ENCODE data around the gene CACNA1C. TPM values are rescaled to one million over a fixed set of nuclear protein-coding genes. Genes with fewer than 3 reads are reported as not detected.

CACNA1C gene
- total RNA-seq, 5 donors from 2014 or later (not counting 1 experiment from before 2014, with no cell fraction given), result 0.10 to 0.26 (median 0.16) TPM

- H3K9me3 ChIP-seq, result no peaks in the 10 kb centered on the region
- H3K4me3 Mint-ChIP-seq, result no peak overlapping the region
- H3K4me3 ChIP-seq (ENCODE audit: control insufficient read depth in 1 of 2, extremely low read depth in 1 of 2, low read length in 1 of 2), result no peak overlapping the region
- no peak for DNase-seq
- H3K4me1 Mint-ChIP-seq, result no peaks in the 10 kb centered on the region
- no peak overlapping the region for H3K27ac ChIP-seq (ENCODE audit: low read length)
- peaks cover 0 to 32% of the 10 kb centered on the region in 2 experiments for H3K27me3 ChIP-seq (replicated peaks in 1 of 2; ENCODE audit: control insufficient read depth in 2 of 2, extremely low read depth in 1 of 2, insufficient read depth in 2 of 2, low read length in 1 of 2)
- no CpG with 5 or more reads among the region's 5 CpGs for WGBS (ENCODE audit: insufficient coverage)
- H3K27me3 Mint-ChIP-seq, result peaks cover 14 to 43% of the 10 kb centered on the region in 2 donors
- ChIA-PET POLR2A (no interaction called here), CTCF (no interaction called here)
- H3K36me3 Mint-ChIP-seq, result no peaks in the 10 kb centered on the region
- ATAC-seq (replicated peaks in 1 of 4), result peak in 1 of 4 experiments; percentile 16
- no peaks in the 10 kb centered on the region for H3K4me1 ChIP-seq (ENCODE audit: control insufficient read depth in 1 of 2, extremely low read depth in 1 of 2, insufficient read depth in 2 of 2, low read length in 2 of 2)
- no peaks in the 10 kb centered on the region for H3K36me3 ChIP-seq (ENCODE audit: control insufficient read depth in 2 of 2, extremely low read depth in 1 of 2, insufficient read depth in 1 of 2, low read length in 1 of 2)
- no peaks in the 10 kb centered on the region for H3K9me3 Mint-ChIP-seq
- no peak overlapping the region for H3K27ac Mint-ChIP-seq
Observed at GRCh38 chr12:2152134-2152533, 99.3 kb downstream of the CACNA1C start.

GRCh38 chr12:2154050-2154449 is 101.3 kb downstream of the CACNA1C start:
- Histone ChIP-seq H3K4me1 (ENCODE audit: control insufficient read depth in 1 of 2, extremely low read depth in 1 of 2, insufficient read depth in 2 of 2, low read length in 2 of 2) (no peaks in the 10 kb centered on the region), H3K27me3 (replicated peaks in 1 of 2; ENCODE audit: control insufficient read depth in 2 of 2, extremely low read depth in 1 of 2, insufficient read depth in 2 of 2, low read length in 1 of 2) (peaks cover 0 to 26% of the 10 kb centered on the region in 2 experiments), H3K4me3 (ENCODE audit: control insufficient read depth in 1 of 2, extremely low read depth in 1 of 2, low read length in 1 of 2) (no peak overlapping the region), H3K36me3 (ENCODE audit: control insufficient read depth in 2 of 2, extremely low read depth in 1 of 2, insufficient read depth in 1 of 2, low read length in 1 of 2) (no peaks in the 10 kb centered on the region), H3K9me3 (no peaks in the 10 kb centered on the region), H3K27ac (ENCODE audit: low read length) (no peak overlapping the region)
- ChIA-PET CTCF (interaction anchor here in 1 of 2 donors (0.7 kb wide), 1 partner anchor 11 kb away, joined by 3 read pairs; no protein-coding TSS in a partner anchor), POLR2A (no interaction called here)
- Mint-ChIP-seq H3K27me3 (peaks cover 11 to 35% of the 10 kb centered on the region in 2 donors), H3K36me3 (no peaks in the 10 kb centered on the region), H3K27ac (no peak overlapping the region), H3K4me3 (no peak overlapping the region), H3K9me3 (no peaks in the 10 kb centered on the region), H3K4me1 (no peaks in the 10 kb centered on the region)
- 72% methylated on average over 5 of the region's 9 CpGs for whole genome bisulfite sequencing (ENCODE audit: insufficient coverage)
- no peak for ATAC-seq (replicated peaks in 1 of 4)
- DNase-seq, result no peak

GRCh38 chr12:2154521-2154920 is 101.7 kb downstream of the CACNA1C start:
- Mint-ChIP-seq H3K4me1 (no peaks in the 10 kb centered on the region), H3K27me3 (peaks cover 11 to 32% of the 10 kb centered on the region in 2 donors), H3K4me3 (no peak overlapping the region), H3K27ac (no peak overlapping the region), H3K9me3 (no peaks in the 10 kb centered on the region), H3K36me3 (no peaks in the 10 kb centered on the region)
- ChIA-PET POLR2A (no interaction called here), CTCF (no interaction called here)
- 92% methylated on average over 2 of the region's 6 CpGs for WGBS (ENCODE audit: insufficient coverage)
- no peak for ATAC-seq (replicated peaks in 1 of 4)
- Histone ChIP-seq H3K4me1 (ENCODE audit: control insufficient read depth in 1 of 2, extremely low read depth in 1 of 2, insufficient read depth in 2 of 2, low read length in 2 of 2) (no peaks in the 10 kb centered on the region), H3K27ac (ENCODE audit: low read length) (no peak overlapping the region), H3K36me3 (ENCODE audit: control insufficient read depth in 2 of 2, extremely low read depth in 1 of 2, insufficient read depth in 1 of 2, low read length in 1 of 2) (no peaks in the 10 kb centered on the region), H3K9me3 (no peaks in the 10 kb centered on the region), H3K4me3 (ENCODE audit: control insufficient read depth in 1 of 2, extremely low read depth in 1 of 2, low read length in 1 of 2) (no peak overlapping the region), H3K27me3 (replicated peaks in 1 of 2; ENCODE audit: control insufficient read depth in 2 of 2, extremely low read depth in 1 of 2, insufficient read depth in 2 of 2, low read length in 1 of 2) (peaks cover 0 to 26% of the 10 kb centered on the region in 2 experiments)
- DNase-seq, result no peak

GRCh38 chr12:2156333-2156732 is 103.5 kb downstream of the CACNA1C start:
- DNase-seq (no peak), ATAC-seq (replicated peaks in 1 of 4) (no peak)
- Histone ChIP-seq H3K36me3 (ENCODE audit: control insufficient read depth in 2 of 2, extremely low read depth in 1 of 2, insufficient read depth in 1 of 2, low read length in 1 of 2) (no peaks in the 10 kb centered on the region), H3K9me3 (no peaks in the 10 kb centered on the region), H3K4me1 (ENCODE audit: control insufficient read depth in 1 of 2, extremely low read depth in 1 of 2, insufficient read depth in 2 of 2, low read length in 2 of 2) (no peaks in the 10 kb centered on the region), H3K4me3 (ENCODE audit: control insufficient read depth in 1 of 2, extremely low read depth in 1 of 2, low read length in 1 of 2) (no peak overlapping the region), H3K27ac (ENCODE audit: low read length) (no peak overlapping the region), H3K27me3 (replicated peaks in 1 of 2; ENCODE audit: control insufficient read depth in 2 of 2, extremely low read depth in 1 of 2, insufficient read depth in 2 of 2, low read length in 1 of 2) (peaks cover 0 to 20% of the 10 kb centered on the region in 2 experiments)
- POLR2A ChIA-PET, result no interaction called here
- Mint-ChIP-seq H3K36me3 (no peaks in the 10 kb centered on the region), H3K4me1 (no peaks in the 10 kb centered on the region), H3K9me3 (no peaks in the 10 kb centered on the region), H3K4me3 (no peak overlapping the region), H3K27me3 (peaks cover 7 to 19% of the 10 kb centered on the region in 2 donors), H3K27ac (no peak overlapping the region)
- CTCF ChIA-PET, result no interaction called here
- WGBS (ENCODE audit: insufficient coverage), result 80% methylated on average over 1 of the region's 5 CpGs

- WGBS (ENCODE audit: insufficient coverage), result 89% methylated on average over 3 of the region's 7 CpGs
- no peaks in the 10 kb centered on the region for H3K9me3 Mint-ChIP-seq
- ChIA-PET POLR2A (no interaction called here), CTCF (no interaction called here)
- H3K27me3 Mint-ChIP-seq, result peaks cover 7 to 9% of the 10 kb centered on the region in 2 donors
- no peaks in the 10 kb centered on the region for H3K27me3 ChIP-seq (replicated peaks in 1 of 2; ENCODE audit: control insufficient read depth in 2 of 2, extremely low read depth in 1 of 2, insufficient read depth in 2 of 2, low read length in 1 of 2)
- no peak overlapping the region for H3K4me3 Mint-ChIP-seq
- no peak overlapping the region for H3K27ac Mint-ChIP-seq
- H3K4me1 ChIP-seq (ENCODE audit: control insufficient read depth in 1 of 2, extremely low read depth in 1 of 2, insufficient read depth in 2 of 2, low read length in 2 of 2), result no peaks in the 10 kb centered on the region
- no peaks in the 10 kb centered on the region for H3K36me3 Mint-ChIP-seq
- H3K9me3 ChIP-seq, result no peaks in the 10 kb centered on the region
- ATAC-seq (replicated peaks in 1 of 4) (no peak), DNase-seq (no peak)
- H3K4me3 ChIP-seq (ENCODE audit: control insufficient read depth in 1 of 2, extremely low read depth in 1 of 2, low read length in 1 of 2), result no peak overlapping the region
- H3K27ac ChIP-seq (ENCODE audit: low read length), result no peak overlapping the region
- H3K36me3 ChIP-seq (ENCODE audit: control insufficient read depth in 2 of 2, extremely low read depth in 1 of 2, insufficient read depth in 1 of 2, low read length in 1 of 2), result no peaks in the 10 kb centered on the region
- H3K4me1 Mint-ChIP-seq, result no peaks in the 10 kb centered on the region
Observed at GRCh38 chr12:2160043-2160442, 107.3 kb downstream of the CACNA1C start.

GRCh38 chr12:2161473-2161872 is 108.7 kb downstream of the CACNA1C start:
- DNase-seq (no peak), ATAC-seq (replicated peaks in 1 of 4) (no peak)
- Histone ChIP-seq H3K27me3 (replicated peaks in 1 of 2; ENCODE audit: control insufficient read depth in 2 of 2, extremely low read depth in 1 of 2, insufficient read depth in 2 of 2, low read length in 1 of 2) (no peaks in the 10 kb centered on the region), H3K4me3 (ENCODE audit: control insufficient read depth in 1 of 2, extremely low read depth in 1 of 2, low read length in 1 of 2) (no peak overlapping the region), H3K36me3 (ENCODE audit: control insufficient read depth in 2 of 2, extremely low read depth in 1 of 2, insufficient read depth in 1 of 2, low read length in 1 of 2) (no peaks in the 10 kb centered on the region), H3K27ac (ENCODE audit: low read length) (no peak overlapping the region), H3K9me3 (no peaks in the 10 kb centered on the region), H3K4me1 (ENCODE audit: control insufficient read depth in 1 of 2, extremely low read depth in 1 of 2, insufficient read depth in 2 of 2, low read length in 2 of 2) (no peaks in the 10 kb centered on the region)
- Mint-ChIP-seq H3K4me1 (no peaks in the 10 kb centered on the region), H3K4me3 (no peak overlapping the region), H3K36me3 (no peaks in the 10 kb centered on the region), H3K27me3 (peaks cover 7 to 11% of the 10 kb centered on the region in 2 donors), H3K9me3 (peaks cover 1 to 10% (median 9%) of the 10 kb centered on the region in 3 donors), H3K27ac (no peak overlapping the region)
- ChIA-PET CTCF (no interaction called here), POLR2A (no interaction called here)
- WGBS (ENCODE audit: insufficient coverage), result 75% methylated on average over 8 of the region's 10 CpGs

Data from T-cell (primary cell).